PC-3 (cell line): ENCODE data around the gene KLHL36.

Experiments
- CTCF ChIP-seq: fragments of 300-600 bp; sonication (generic); conservative IDR thresholded peaks from 2 replicates; pipeline ENCODE4 v1.5.1; 2017; ENCODE audit warnings: antibody characterized with exemption, low read depth, mild to moderate bottlenecking, low read length
- EZH2 ChIP-seq: fragments of 300-600 bp; sonication (generic); IDR thresholded peaks from one replicate; pipeline ENCODE4 v1.6.1; 2017; ENCODE audit warnings: antibody characterized with exemption, mild to moderate bottlenecking, low read length; ENCODE audit not compliant: unreplicated experiment

GRCh38 chr16:84672276-84673202 is 24.2 kb downstream of the KLHL36 start:
- TF ChIP-seq CTCF (peak; percentile 83), EZH2 (no peak)
